HG03575 (cell line): ENCODE data around the gene PBX2.

Experiments
- ATAC-seq: cut with Tn5 transposase; IDR thresholded peaks from one replicate; pipeline ENCODE4 v1.9.1; 2021; ENCODE audit not compliant: unreplicated experiment, insufficient number of reproducible peaks, low FRiP score; ENCODE audit errors: extremely low read depth

PBX2 gene

GRCh38 chr6:32177183-32177787 is 12.7 kb downstream of the PBX2 start:
- ATAC-seq: no peak

GRCh38 chr6:32176476-32177182 is 13.4 kb downstream of the PBX2 start:
- ATAC-seq: no peak

GRCh38 chr6:32175711-32176475 is 14.1 kb downstream of the PBX2 start, which contains the start of gene AGPAT1:
Gene AGPAT1 (minus strand): TSS chr6:32176084. CDS start chr6:32171496, 4,588 bp downstream.
- ATAC-seq: no peak

- ATAC-seq: no peak
These were observed 14.7 kb downstream of the PBX2 start for GRCh38 chr6:32175322-32175710.

- ATAC-seq: no peak
These were observed 15.6 kb downstream of the PBX2 start for GRCh38 chr6:32174416-32174815.

GRCh38 chr6:32173051-32173727 is 16.8 kb downstream of the PBX2 start:
- ATAC-seq: no peak

- ATAC-seq: no peak
These were observed 18.8 kb downstream of the PBX2 start for GRCh38 chr6:32171234-32171633.

GRCh38 chr6:32170294-32170693 is 19.7 kb downstream of the PBX2 start:
- ATAC-seq: no peak

GRCh38 chr6:32168807-32169591 is 21.0 kb downstream of the PBX2 start:
- ATAC-seq: no peak

GRCh38 chr6:32168350-32168749 is 21.7 kb downstream of the PBX2 start:
- ATAC-seq: no peak

- no peak for ATAC-seq
These were observed 22.2 kb downstream of the PBX2 start for GRCh38 chr6:32167761-32168262.

- ATAC-seq: no peak
These were observed 22.7 kb downstream of the PBX2 start for GRCh38 chr6:32167154-32167760.

- ATAC-seq: no peak
These were observed 23.5 kb downstream of the PBX2 start for GRCh38 chr6:32166411-32167061.

- no peak for ATAC-seq
These were observed 25.7 kb downstream of the PBX2 start, which contains the start of gene EGFL8 for GRCh38 chr6:32164295-32164694. Gene EGFL8 (plus strand): TSS chr6:32164595. CDS start chr6:32166166, 1,571 bp downstream.

GRCh38 chr6:32163559-32164258 is 26.3 kb downstream of the PBX2 start:
- no peak for ATAC-seq

GRCh38 chr6:32158052-32158451 is 31.9 kb downstream of the PBX2 start:
- ATAC-seq: no peak

GRCh38 chr6:32156891-32157290 is 33.1 kb downstream of the PBX2 start:
- no peak for ATAC-seq
